Mucosa of descending colon (tissue), 3 donors: ENCODE data around the gene RAB7A. TPM values are rescaled to one million over a fixed set of nuclear protein-coding genes. Genes with fewer than 3 reads are reported as not detected.

Experiments
- ATAC-seq: fragments of 200-7000 bp; cut with Tn5 transposase; one replicate; pipeline ENCODE4 v1.9.1; 2020; ENCODE audit warnings: mild to moderate bottlenecking, moderate library complexity
- DNase-seq, 3 donors: peaks; one replicate each; pipeline ENCODE4 v3.0.0-alpha.2; 2020
- H3K36me3 ChIP-seq: fragments of 200-600 bp; one replicate; pipeline ENCODE4 v1.8.0; 2021; ENCODE audit warnings: low read depth, mild to moderate bottlenecking
- H3K4me1 ChIP-seq: fragments of 200-600 bp; one replicate; pipeline ENCODE4 v1.8.0; 2021; ENCODE audit warnings: low read depth, mild to moderate bottlenecking
- H3K4me3 ChIP-seq: fragments of 200-600 bp; one replicate; pipeline ENCODE4 v1.8.0; 2021; ENCODE audit warnings: mild to moderate bottlenecking
- H3K9me3 ChIP-seq: fragments of 200-600 bp; one replicate; pipeline ENCODE4 v1.8.0; 2021; ENCODE audit warnings: mild to moderate bottlenecking
- CTCF ChIP-seq: fragments of 200-600 bp; IDR thresholded peaks from one replicate; pipeline ENCODE4 v1.8.0; 2022; ENCODE audit warnings: antibody characterized with exemption, mild to moderate bottlenecking
- intact Hi-C, 2 donors: fragments of 100-400 bp; cut with DNase I in 1 of 2; cut with micrococcal nuclease in 1 of 2; formaldehyde crosslinking; loops; one replicate each; pipeline versions ENCODE4 v1.11.0 to v1.11.1; 2022; cut with DNase I, micrococcal nuclease
- total RNA-seq, 3 donors: library from RNA; stranded (reverse); fragmentation: NEBNext Ultra II Directional in 2 of 3; extraction: Animal tissue kit (Norgen Biotek cat#: 25700) in 2 of 3; gene quantifications; one replicate each; pipeline versions ENCODE4 v1.2.1 to v1.2.4, GENCODE V29; 2021 to 2023
- donor health status: DM: no; HTN: no; CAD: no; lungs with moderate emphysema.
- donor health status: DM: no; HTN: no; CAD: no.
- donor health status: DM: no; HTN: yes; CAD: no.

Gene RAB7A
- total RNA-seq, 3 donors from 2014 or later: 237 to 302 (median 265) TPM

- DNase-seq: no peak
- intact Hi-C loops: no loop called here
- Histone ChIP-seq H3K9me3 (no peaks in the 10 kb centered on the region), H3K36me3 (no peaks in the 10 kb centered on the region), H3K4me1 (peaks cover 6% of the 10 kb centered on the region), H3K4me3 (no peak overlapping the region)
- TF ChIP-seq CTCF: no peak
- no peak for ATAC-seq
Measured at GRCh38 chr3:128760881-128761280, 34.9 kb downstream of the RAB7A start.

DNA sequence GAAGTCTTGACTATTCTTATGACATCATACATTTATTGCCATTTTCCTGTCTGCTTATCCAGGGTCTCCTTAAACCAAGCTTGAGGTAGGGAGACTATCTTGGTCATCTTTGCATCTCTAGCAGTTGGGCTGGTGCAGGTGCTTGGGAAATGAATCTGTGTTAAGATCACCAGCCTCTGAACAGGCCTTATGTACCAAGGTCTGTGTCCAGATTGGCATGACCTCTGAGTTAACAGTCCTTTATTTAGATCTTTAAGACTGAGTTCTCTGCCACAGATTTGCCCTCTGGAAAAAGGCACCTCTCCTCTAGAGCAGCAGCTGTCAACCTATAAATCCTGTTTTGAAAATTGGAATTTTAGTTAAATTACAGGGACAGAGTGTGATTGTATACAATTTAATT lies 35.4 kb downstream of the RAB7A start:
- intact Hi-C loops: no loop called here
- DNase-seq: no peak
- Histone ChIP-seq H3K9me3 (no peaks in the 10 kb centered on the region), H3K4me3 (no peak overlapping the region), H3K4me1 (peaks cover 6% of the 10 kb centered on the region), H3K36me3 (no peaks in the 10 kb centered on the region)
- TF ChIP-seq CTCF: no peak
- no peak for ATAC-seq

DNA sequence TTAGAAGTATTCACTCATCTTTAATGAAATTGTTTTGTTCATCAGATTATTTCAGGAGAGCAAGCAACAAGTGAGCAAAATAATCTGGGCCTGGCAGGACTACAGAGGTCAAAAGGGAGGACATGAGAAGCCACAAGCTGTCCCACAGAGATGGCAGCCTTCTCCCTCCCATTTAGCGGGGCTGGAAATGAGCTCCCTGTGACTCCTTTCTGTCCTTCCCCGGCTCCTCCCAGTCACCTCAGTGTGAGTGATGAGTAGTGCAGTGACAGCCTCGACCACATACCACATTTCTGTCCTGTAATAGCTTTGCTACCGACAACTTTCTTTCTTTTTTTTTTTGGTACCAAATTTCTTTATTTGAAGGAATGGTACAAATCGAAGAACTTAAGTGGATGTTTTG lies 38.0 kb downstream of the RAB7A start:
- ATAC-seq: no peak
- TF ChIP-seq CTCF: no peak
- intact Hi-C loops: no loop called here

DNA sequence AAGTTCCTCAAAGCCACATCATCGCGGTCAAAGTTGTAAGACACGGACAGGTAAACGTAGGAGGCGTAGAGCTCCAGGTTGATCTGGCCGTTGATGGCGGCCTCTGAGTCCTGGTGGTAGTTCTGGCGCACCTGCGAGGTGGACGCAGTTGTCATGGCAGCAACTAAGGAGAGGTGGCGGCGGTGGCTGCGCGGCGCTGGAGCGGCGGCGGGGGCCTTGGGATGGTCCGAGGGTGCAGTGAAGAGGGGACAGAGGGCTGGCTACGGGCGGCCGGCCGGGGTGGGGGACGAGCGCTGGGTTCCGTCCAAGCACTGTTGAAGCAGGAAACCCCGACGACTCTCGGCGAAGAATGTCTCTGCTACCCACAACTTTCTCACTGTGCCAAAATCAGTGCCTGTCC lies 38.9 kb downstream of the RAB7A start:
- no peaks in the 10 kb centered on the region for H3K36me3 ChIP-seq
- peaks cover 6% of the 10 kb centered on the region for H3K4me1 ChIP-seq
- no peaks in the 10 kb centered on the region for H3K9me3 ChIP-seq
- intact Hi-C loops: no loop called here
- H3K4me3 ChIP-seq: no peak overlapping the region
- DNase-seq (no peak), ATAC-seq (no peak)
- TF ChIP-seq CTCF: no peak

More for the DNA sequence above, 38.0 kb downstream of the RAB7A start:
- Histone ChIP-seq H3K4me3 (no peak overlapping the region), H3K36me3 (no peaks in the 10 kb centered on the region), H3K4me1 (peaks cover 6% of the 10 kb centered on the region), H3K9me3 (no peaks in the 10 kb centered on the region)
- no peak for DNase-seq

DNA sequence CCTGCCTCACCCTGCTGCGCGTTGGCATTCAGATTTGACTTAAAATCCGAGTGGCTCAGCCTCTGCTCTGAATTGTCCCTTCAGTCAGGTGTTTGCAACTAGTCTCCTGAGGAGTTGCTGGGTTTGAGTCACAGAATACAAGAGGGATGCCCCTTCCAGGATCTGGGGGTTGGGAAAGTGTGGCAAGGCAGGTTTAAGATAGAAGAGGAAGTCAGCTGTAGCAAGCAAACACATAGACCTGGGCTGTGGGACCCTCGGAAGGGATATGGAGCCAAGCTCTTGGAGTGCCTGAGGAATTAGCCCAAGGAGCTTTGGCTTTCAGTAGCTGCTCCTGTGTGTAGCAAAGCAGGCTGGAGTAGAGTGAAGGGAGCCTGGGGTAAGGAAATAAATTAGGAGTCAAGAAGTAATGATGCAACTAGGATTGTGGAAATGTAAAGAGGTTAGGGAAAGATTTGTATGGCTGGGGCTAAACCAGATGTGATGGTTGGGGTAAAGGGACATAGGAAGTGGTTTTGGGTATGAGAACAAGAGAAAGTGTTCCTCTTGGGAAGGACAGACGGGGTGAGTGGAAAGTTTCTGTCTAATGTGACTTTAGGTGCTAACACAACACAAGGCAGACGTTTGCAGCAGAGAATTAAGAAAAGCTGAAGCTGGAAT lies 41.2 kb downstream of the RAB7A start:
- ATAC-seq (no peak), DNase-seq (no peak)
- intact Hi-C loops: no loop called here
- TF ChIP-seq CTCF: no peak
- H3K9me3 ChIP-seq: no peaks in the 10 kb centered on the region
- H3K4me1 ChIP-seq: peaks cover 6% of the 10 kb centered on the region
- no peak overlapping the region for H3K4me3 ChIP-seq
- H3K36me3 ChIP-seq: no peaks in the 10 kb centered on the region

GRCh38 chr3:128768471-128768870 lies 42.5 kb downstream of the RAB7A start:
- Histone ChIP-seq H3K36me3 (no peaks in the 10 kb centered on the region), H3K4me3 (no peak overlapping the region), H3K4me1 (peaks cover 6% of the 10 kb centered on the region), H3K9me3 (no peaks in the 10 kb centered on the region)
- intact Hi-C loops: no loop called here
- ATAC-seq: no peak
- no peak for TF ChIP-seq CTCF
- no peak for DNase-seq
